HAP-1 (cell line): Measurements from ENCODE around the gene UBE2G2.

Experiments used
- DNase-seq, 2 experiments: peaks; one replicate each; pipeline ENCODE4 v3.0.0-alpha.2; 2016 to 2020; ENCODE audit warnings: low spot score in 2 of 2
- H3K27me3 ChIP-seq: fragments of 250-450 bp; sonication (Bioruptor Pico); 2 replicates; pipeline ENCODE4 v1.5.1; 2020; ENCODE audit warnings: low read depth, mild to moderate bottlenecking, moderate library complexity
- H3K36me3 ChIP-seq: fragments of 250-450 bp; sonication (Bioruptor Pico); replicated peaks from 2 replicates; pipeline ENCODE4 v1.5.1; 2020; ENCODE audit warnings: mild to moderate bottlenecking
- H3K4me1 ChIP-seq: fragments of 250-450 bp; sonication (Bioruptor Pico); 2 replicates; pipeline ENCODE4 v1.5.1; 2020; ENCODE audit warnings: mild to moderate bottlenecking
- H3K4me3 ChIP-seq: fragments of 250-450 bp; sonication (Bioruptor Pico); 2 replicates; pipeline ENCODE4 v1.5.1; 2020; ENCODE audit warnings: mild to moderate bottlenecking, moderate library complexity
- H3K9me3 ChIP-seq: fragments of 250-450 bp; sonication (Bioruptor Pico); 2 replicates; pipeline ENCODE4 v1.5.1; 2020; ENCODE audit warnings: mild to moderate bottlenecking, moderate library complexity
- in situ Hi-C: fragments of 300-500 bp; cut with MboI; formaldehyde crosslinking; loops from 3 replicates; pipeline ENCODE4 v1.14.3; 2020; ENCODE audit warnings: low sequenced_read_pairs, inconsistent platforms, mixed read lengths

UBE2G2 gene

DNA sequence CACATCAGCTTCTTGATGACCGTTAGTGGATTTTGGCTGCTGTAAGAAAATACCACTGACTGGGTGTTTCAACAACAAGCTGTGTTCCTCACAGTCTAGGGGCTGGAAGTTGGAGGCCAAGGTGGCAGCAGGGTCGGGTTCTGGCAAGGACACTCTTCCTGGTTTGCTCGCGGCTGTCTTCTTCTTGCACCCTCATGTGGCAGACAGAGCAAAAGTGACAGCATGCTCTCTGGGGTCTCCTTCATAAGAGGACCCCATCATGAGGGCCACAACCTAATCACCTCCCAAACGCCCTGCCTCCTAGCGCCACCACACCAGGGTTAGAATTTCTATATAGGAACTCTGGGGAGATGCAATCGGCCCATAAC lies 71.6 kb downstream of the UBE2G2 start:
- peaks cover 3% of the 10 kb centered on the region; the same call in 1 of the 2 replicates for H3K27me3 ChIP-seq
- no peaks in the 10 kb centered on the region for H3K9me3 ChIP-seq

DNA sequence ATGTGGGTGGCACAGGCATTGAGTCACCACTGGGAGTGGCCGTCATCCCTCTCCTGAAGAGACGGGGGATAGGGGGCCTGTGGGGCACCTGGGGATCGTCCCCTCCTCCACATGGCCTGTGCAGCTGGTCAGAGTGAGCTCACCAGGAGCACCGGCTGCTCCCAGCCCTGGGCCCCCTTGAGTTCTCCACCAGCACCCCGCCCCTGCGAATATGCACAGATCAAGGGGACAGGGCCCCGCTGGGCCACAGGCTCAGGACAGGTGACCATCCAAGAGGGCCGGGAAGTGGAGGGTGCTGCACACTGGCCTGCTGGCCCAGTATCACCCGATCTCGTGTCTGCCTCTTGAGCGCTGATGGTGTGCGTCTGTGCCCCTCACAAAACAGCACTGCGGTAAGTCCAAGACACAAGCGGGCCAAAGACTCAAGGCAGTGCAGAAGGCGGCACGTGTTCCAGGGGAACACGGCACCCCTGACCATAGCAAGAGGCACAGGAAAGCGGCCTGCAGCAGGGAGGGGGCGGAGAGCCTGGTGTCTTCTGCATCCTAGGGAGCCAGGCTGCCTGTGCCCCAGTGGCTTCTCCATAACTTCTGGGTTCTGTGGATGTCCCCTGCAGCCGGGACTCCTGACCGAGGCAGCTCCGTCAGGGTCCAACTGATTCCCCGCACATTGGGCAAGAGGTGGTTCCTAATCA lies 72.1 kb downstream of the UBE2G2 start:
- Histone ChIP-seq H3K4me1 (no peaks in the 10 kb centered on the region), H3K27me3 (peaks cover 3% of the 10 kb centered on the region; the same call in 1 of the 2 replicates), H3K4me3 (no peak overlapping the region), H3K9me3 (no peaks in the 10 kb centered on the region), H3K36me3 (no peaks in the 10 kb centered on the region)
- in situ Hi-C loops, result loop anchor here (10.0 kb wide), 1 partner anchor 375 kb away; the partner anchor contains the start of gene TRPM2
- DNase-seq, result no peak

More for the DNA sequence above, 71.6 kb downstream of the UBE2G2 start:
- no peak for DNase-seq
- Histone ChIP-seq H3K4me1 (no peaks in the 10 kb centered on the region), H3K36me3 (no peaks in the 10 kb centered on the region), H3K4me3 (no peak overlapping the region)
- in situ Hi-C loops, result no loop called here

DNA sequence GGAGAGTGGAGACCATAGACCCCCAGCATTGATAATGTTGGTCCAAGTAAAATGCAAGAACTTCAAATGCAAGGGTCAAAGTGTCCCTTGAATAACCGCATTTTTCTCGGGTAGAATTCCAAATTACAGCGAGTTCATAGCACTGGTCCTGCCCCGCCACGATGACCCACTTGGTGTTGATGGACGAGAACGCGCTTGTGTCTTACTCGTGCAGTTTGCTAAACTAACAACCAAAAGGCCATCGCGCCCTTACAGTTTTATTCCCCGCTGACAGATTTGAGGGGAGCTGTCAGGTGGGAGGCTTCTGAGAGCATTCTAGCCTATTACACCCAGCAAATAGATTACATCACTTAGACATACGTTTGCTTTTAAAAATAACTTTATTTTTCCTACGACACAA lies 72.9 kb downstream of the UBE2G2 start:
- H3K9me3 ChIP-seq, result no peaks in the 10 kb centered on the region
- no peaks in the 10 kb centered on the region for H3K4me1 ChIP-seq
- no peak overlapping the region for H3K4me3 ChIP-seq
- no peaks in the 10 kb centered on the region for H3K36me3 ChIP-seq
- DNase-seq, result no peak
- H3K27me3 ChIP-seq, result peaks cover 3% of the 10 kb centered on the region; the same call in 1 of the 2 replicates
- in situ Hi-C loops, result loop anchor here (10.0 kb wide), 1 partner anchor 374 kb away; the partner anchor contains the start of gene TRPM2

GRCh38 chr21:44727757-44728156 lies 73.9 kb downstream of the UBE2G2 start:
- no peaks in the 10 kb centered on the region for H3K4me1 ChIP-seq

GRCh38 chr21:44727321-44727720 lies 74.3 kb downstream of the UBE2G2 start:
- peaks cover 11% of the 10 kb centered on the region for H3K27me3 ChIP-seq
- no peaks in the 10 kb centered on the region for H3K36me3 ChIP-seq
- H3K9me3 ChIP-seq, result no peaks in the 10 kb centered on the region
- H3K4me1 ChIP-seq, result no peaks in the 10 kb centered on the region
- H3K4me3 ChIP-seq, result no peak overlapping the region
- no peak for DNase-seq
- in situ Hi-C loops, result loop anchor here (10.0 kb wide), 1 partner anchor 373 kb away; the partner anchor contains the start of gene TRPM2

More at GRCh38 chr21:44727757-44728156, 73.9 kb downstream of the UBE2G2 start:
- DNase-seq, result no peak
- Histone ChIP-seq H3K27me3 (peaks cover 9% of the 10 kb centered on the region), H3K36me3 (no peaks in the 10 kb centered on the region), H3K4me3 (no peak overlapping the region), H3K9me3 (no peaks in the 10 kb centered on the region)
- in situ Hi-C loops, result loop anchor here (10.0 kb wide), 1 partner anchor 373 kb away; the partner anchor contains the start of gene TRPM2

DNA sequence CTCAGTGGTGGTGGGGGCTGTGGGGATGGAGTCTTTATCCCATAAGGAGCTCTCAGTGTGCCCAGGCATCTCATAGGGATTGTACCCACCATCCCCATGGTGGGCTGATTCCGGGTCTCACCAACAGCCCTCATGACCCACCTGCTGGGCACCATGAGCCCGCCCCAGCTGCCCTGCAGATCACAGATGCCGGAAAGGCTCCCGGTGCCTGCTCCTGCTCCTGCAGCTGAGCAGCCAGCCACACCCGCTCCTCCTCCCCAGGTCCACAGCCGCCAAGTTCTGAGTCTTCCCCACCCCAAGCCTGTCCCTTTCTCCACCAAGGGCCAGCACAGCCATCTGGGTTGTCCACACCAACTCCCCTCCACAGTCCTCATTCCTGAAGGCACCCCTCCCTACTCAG lies 74.8 kb downstream of the UBE2G2 start:
- no peak for DNase-seq
- Histone ChIP-seq H3K27me3 (peaks cover 11% of the 10 kb centered on the region), H3K4me1 (no peaks in the 10 kb centered on the region), H3K4me3 (no peak overlapping the region), H3K36me3 (no peaks in the 10 kb centered on the region), H3K9me3 (no peaks in the 10 kb centered on the region)
- in situ Hi-C loops, result loop anchor here (10.0 kb wide), 1 partner anchor 372 kb away; the partner anchor contains the start of gene TRPM2

- no peaks in the 10 kb centered on the region for H3K4me1 ChIP-seq
- no peaks in the 10 kb centered on the region for H3K9me3 ChIP-seq
- no peak overlapping the region for H3K4me3 ChIP-seq
- in situ Hi-C loops, result loop anchor here (10.0 kb wide), 1 partner anchor 370 kb away; the partner anchor contains the start of gene TRPM2
- H3K36me3 ChIP-seq, result no peaks in the 10 kb centered on the region
- peaks cover 15% of the 10 kb centered on the region for H3K27me3 ChIP-seq
- DNase-seq, result no peak
These were observed 76.7 kb downstream of the UBE2G2 start for GRCh38 chr21:44724926-44725325.

DNA sequence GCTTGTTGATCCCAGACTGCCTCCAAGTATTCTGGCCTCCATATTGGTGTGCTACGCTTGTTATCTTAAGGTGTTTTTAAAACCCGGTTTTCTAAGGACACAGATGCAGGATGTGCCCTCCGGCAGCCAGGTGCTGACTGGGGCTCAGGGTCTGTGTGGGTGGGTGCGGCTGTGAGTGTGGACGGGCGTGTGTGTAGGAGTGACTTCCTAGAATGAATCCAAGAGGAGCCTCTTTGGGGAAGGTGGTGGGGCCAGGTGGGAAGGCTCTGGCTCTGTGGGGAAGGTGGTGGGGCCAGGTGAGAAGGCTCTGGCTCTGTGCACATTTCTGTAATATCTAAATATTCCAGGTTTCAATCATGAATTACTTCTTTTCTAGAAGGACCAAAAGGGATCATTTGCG lies 77.4 kb downstream of the UBE2G2 start:
- no peak for DNase-seq
- in situ Hi-C loops, result loop anchor here (10.0 kb wide), 1 partner anchor 369 kb away; the partner anchor contains the start of gene TRPM2

DNA sequence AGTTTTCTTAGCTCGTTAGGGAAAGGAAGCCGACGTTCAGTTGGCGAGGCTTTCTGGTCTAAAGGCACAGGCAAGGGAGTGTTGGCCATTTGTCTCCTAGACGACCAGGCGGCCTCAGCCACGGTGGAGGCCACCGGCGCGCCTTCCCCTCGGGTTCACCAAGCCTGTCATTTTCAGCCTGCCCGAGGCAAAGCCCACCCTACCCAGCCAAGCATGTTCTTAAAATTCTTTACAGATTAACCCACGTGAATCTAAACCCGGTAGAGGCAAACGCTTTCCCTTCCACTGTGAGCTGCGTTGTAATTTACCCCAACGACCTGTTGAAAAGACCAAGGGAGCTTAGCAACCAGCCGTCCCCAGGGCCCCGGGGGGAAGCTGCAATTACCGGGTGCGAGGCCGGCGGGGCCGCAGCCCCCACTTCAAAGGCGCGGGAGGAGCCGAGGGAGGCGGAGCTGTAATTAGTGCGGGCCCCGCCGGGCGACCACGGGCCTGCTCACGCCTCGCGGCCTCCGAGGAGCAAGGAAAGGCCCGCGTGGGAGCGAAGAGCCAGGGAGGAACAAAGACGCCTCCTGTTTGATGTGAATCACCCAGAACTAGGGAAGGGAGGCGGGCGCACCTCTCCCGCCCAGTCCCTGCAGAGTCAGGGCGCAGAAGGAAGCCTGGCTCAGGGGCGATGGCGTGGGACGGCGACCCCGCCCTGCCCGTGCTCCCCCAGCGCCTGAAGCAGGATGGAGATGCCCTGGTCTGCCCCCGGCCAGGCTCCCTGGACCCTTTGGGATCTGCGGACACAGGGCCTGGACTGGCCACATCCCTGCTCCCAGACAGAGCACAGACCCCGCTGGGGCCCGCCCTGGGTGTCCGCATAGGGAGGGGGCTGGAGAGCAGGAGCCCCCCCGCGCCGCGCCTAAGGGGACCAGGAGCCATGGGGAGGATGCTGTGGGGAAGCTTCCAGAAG lies 78.2 kb downstream of the UBE2G2 start:
- peaks cover 19% of the 10 kb centered on the region for H3K27me3 ChIP-seq
- H3K4me3 ChIP-seq, result no peak overlapping the region
- in situ Hi-C loops, result loop anchor here (10.0 kb wide), 1 partner anchor 369 kb away; the partner anchor contains the start of gene TRPM2
- H3K4me1 ChIP-seq, result no peaks in the 10 kb centered on the region
- no peaks in the 10 kb centered on the region; the same call in 1 of the 2 replicates for H3K9me3 ChIP-seq
- peak in 1 of 2 experiments; percentile 28 for DNase-seq
- H3K36me3 ChIP-seq, result no peaks in the 10 kb centered on the region

More for the DNA sequence above, 77.4 kb downstream of the UBE2G2 start:
- no peak overlapping the region for H3K4me3 ChIP-seq
- H3K36me3 ChIP-seq, result no peaks in the 10 kb centered on the region
- H3K4me1 ChIP-seq, result no peaks in the 10 kb centered on the region
- peaks cover 19% of the 10 kb centered on the region for H3K27me3 ChIP-seq
- no peaks in the 10 kb centered on the region for H3K9me3 ChIP-seq

GRCh38 chr21:44722731-44723130 lies 78.9 kb downstream of the UBE2G2 start:
- no peak for DNase-seq
- Histone ChIP-seq H3K36me3 (no peaks in the 10 kb centered on the region), H3K4me1 (no peaks in the 10 kb centered on the region), H3K27me3 (peaks cover 19% of the 10 kb centered on the region), H3K9me3 (no peaks in the 10 kb centered on the region; the same call in 1 of the 2 replicates), H3K4me3 (no peak overlapping the region)
- in situ Hi-C loops, result loop anchor here (10.0 kb wide), 1 partner anchor 368 kb away; the partner anchor contains the start of gene TRPM2

- H3K4me1 ChIP-seq, result no peaks in the 10 kb centered on the region
- H3K27me3 ChIP-seq, result peaks cover 19% of the 10 kb centered on the region
- H3K4me3 ChIP-seq, result no peak overlapping the region
- in situ Hi-C loops, result loop anchor here (10.0 kb wide), 1 partner anchor 365 kb away; the partner anchor contains the start of gene TRPM2
- no peaks in the 10 kb centered on the region for H3K36me3 ChIP-seq
- H3K9me3 ChIP-seq, result no peaks in the 10 kb centered on the region; the same call in 1 of the 2 replicates
- no peak for DNase-seq
These were observed 81.5 kb downstream of the UBE2G2 start for GRCh38 chr21:44720170-44720569.
